ENCODE results near the gene CHN2.

- no peak for TF ChIP-seq CTCF (IDR thresholded peaks at IDR 0.05)
- no peak for TF ChIP-seq POLR2A (IDR thresholded peaks at IDR 0.05; ENCODE audit: low read depth)
- TF ChIP-seq POLR2AphosphoS5 (IDR thresholded peaks at IDR 0.05), result no peak
- no peak for TF ChIP-seq EP300 (IDR thresholded peaks at IDR 0.05)
Measured at GRCh38 chr7:29391262-29391661, 196.7 kb downstream of the CHN2 start.
